ENCODE results near the gene REG4. TPM values are rescaled to one million over a fixed set of nuclear protein-coding genes. Genes with fewer than 3 reads are reported as not detected.

The REG4 gene
- total and polyA plus RNA-seq, 2 of the 13 experiments (the other 11 are each of a cell fraction or from before 2014, with no cell fraction given), result not detected

GRCh38 chr1:119771016-119771415 is 40.2 kb downstream of the REG4 start (continued):
- TF ChIP-seq JDP2 (CRISPR knock-in tag; IDR thresholded peaks at IDR 0.05; ENCODE audit: borderline replicate concordance) (no peak), NCOR1 (IDR thresholded peaks at IDR 0.05; ENCODE audit: borderline replicate concordance, low read length) (no peak)

DNA sequence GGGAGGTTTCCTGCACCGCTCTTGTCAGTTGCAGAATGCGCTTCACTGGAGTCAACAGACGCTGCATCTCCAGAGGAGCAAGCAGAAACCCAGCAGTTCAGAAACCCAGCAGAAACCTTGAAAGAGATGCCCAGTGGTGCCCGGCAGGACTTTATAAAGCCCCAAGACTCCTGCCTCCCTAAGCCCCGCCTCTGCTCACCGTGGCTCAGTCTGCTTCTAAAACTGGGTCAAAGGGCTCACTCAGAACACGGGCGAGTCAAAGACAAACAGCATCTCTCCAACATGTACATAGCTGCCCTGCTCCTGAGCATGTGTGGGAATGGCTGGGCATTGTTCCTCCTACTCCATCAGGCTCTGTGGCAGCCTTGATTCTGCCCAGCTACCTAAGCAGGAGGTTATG is 42.5 kb downstream of the REG4 start, which contains the start of gene HMGCS2:
HMGCS2 (minus strand) TSS at position 128 of the 400 bp plus-strand sequence; CDS start at position 67, 61 bp downstream.
- CTCF ChIA-PET (ENCODE audit: low intra/inter-chr PET ratio, low total read pairs), result no interaction called here
- ATAC-seq (peak; percentile 51), DNase-seq (ENCODE audit: low spot score) (no peak), FAIRE-seq (peak; percentile 42)
- Histone ChIP-seq H3K4me3 (replicated peaks in 1 of 3; ENCODE audit: insufficient read depth in 1 of 3, low read depth in 2 of 3, low read length in 3 of 3) (peak within 1 kb of the TSS in 2 of 3 experiments; percentile 14 to 16; a peak in 4 of 6 replicates), H3K79me2 (ENCODE audit: insufficient read depth, low read length) (no peaks in the 10 kb centered on the region), H3K4me2 (ENCODE audit: low read depth, low read length) (peak within 1 kb of the TSS; percentile 65), H3K36me3 (replicated peaks in 1 of 2; ENCODE audit: control insufficient read depth in 1 of 2, insufficient read depth in 2 of 2, low read length in 2 of 2) (no peaks in the 10 kb centered on the region), H3K27me3 (ENCODE audit: control insufficient read depth in 1 of 2, insufficient read depth in 2 of 2, low read length in 2 of 2) (peaks cover 0 to 2% of the 10 kb centered on the region in 2 experiments; a peak in 1 of 5 replicates), H4K20me1 (ENCODE audit: insufficient read depth, low read length) (no peaks in the 10 kb centered on the region), H3K9me3 (ENCODE audit: low read length) (no peaks in the 10 kb centered on the region), H2AFZ (ENCODE audit: low read length) (no peak within 1 kb of the TSS), H3K4me1 (ENCODE audit: insufficient read depth, low read length) (peaks cover 96% of the 10 kb centered on the region), H3K27ac (ENCODE audit: extremely low read length, insufficient read depth, low read length) (no peak within 1 kb of the TSS), H3K9ac (ENCODE audit: insufficient read depth, low read depth, low read length) (peak within 1 kb of the TSS; percentile 9; the same call in 1 of the 2 replicates)
- 24% methylated on average over 8 of the region's 8 CpGs for WGBS (ENCODE audit: low lambda C conversion rate)
- in situ Hi-C loops (cut with HindIII; ENCODE audit: extremely low pct_ligation_motif_present, low pct_unique_long_range_greater_than_20kb), result no loop called here
- intact Hi-C loops (cut with micrococcal nuclease; ENCODE audit: unreplicated experiment), result loop anchor here (2.0 kb wide), 1 partner anchor 14 kb away; no protein-coding TSS in a partner anchor
- BruUV-seq (replicated peaks), result no TSS peak
- POLR2A ChIA-PET, result interaction anchor here (4.2 to 4.8 kb wide), 2 partner anchors 10 to 56 kb away, joined by 28 to 71 read pairs; partner anchors contain the start of gene PHGDH
- TF ChIP-seq RBAK (CRISPR knock-in tag; IDR thresholded peaks at IDR 0.05) (no peak), GATAD2A (CRISPR knock-in tag; IDR thresholded peaks at IDR 0.05) (0 out of 2 replicates have a peak, but pooled peaks have one; percentile 32), SOX13 (IDR thresholded peaks at IDR 0.05) (no peak), SOX13 (CRISPR knock-in tag; conservative IDR thresholded peaks at IDR 0.05 in 1 of 2, IDR thresholded peaks at IDR 0.05 in 1 of 2) (peak in 1 of 2 experiments; percentile 39; a peak in 1 of 4 replicates), ZKSCAN1 (IDR thresholded peaks at IDR 0.05; ENCODE audit: low read length) (no peak), KLF16 (CRISPR knock-in tag; IDR thresholded peaks at IDR 0.05) (no peak), ARID5B (CRISPR knock-in tag; IDR thresholded peaks at IDR 0.05) (peak; percentile 51), BCL6 (CRISPR knock-in tag; IDR thresholded peaks at IDR 0.05) (no peak), ZNF598 (CRISPR knock-in tag; IDR thresholded peaks at IDR 0.05; ENCODE audit: borderline replicate concordance) (peak; percentile 41; the same call in 1 of the 2 replicates), JUND (CRISPR knock-in tag; IDR thresholded peaks at IDR 0.05) (no peak), PBX3 (CRISPR knock-in tag; IDR thresholded peaks at IDR 0.05; ENCODE audit: borderline replicate concordance) (no peak), TBX2 (CRISPR knock-in tag; IDR thresholded peaks at IDR 0.05; ENCODE audit: borderline replicate concordance) (no peak)
- TF ChIP-seq, protein P1, sequence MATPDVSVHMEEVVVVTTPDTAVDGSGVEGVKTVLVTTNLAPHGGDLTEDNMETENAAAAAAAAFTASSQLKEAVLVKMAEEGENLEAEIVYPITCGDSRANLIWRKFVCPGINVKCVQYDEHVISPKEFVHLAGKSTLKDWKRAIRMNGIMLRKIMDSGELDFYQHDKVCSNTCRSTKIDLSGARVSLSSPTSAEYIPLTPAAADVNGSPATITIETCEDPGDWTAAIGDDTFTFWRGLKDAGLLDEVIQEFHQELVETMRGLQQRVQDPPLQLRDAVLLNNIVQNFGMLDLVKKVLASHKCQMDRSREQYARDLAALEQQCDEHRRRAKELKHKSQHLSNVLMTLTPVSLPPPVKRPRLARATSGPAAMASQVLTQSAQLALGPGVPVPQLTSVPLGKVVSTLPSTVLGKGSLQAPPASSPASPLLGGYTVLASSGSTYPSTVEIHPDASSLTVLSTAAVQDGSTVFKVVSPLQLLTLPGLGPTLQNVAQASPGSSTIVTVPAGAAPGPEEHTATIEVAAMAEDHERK (CRISPR knock-in tag; IDR thresholded peaks at IDR 0.05; ENCODE audit: low read depth), result no peak

Measured in HepG2 (cell line).